ENCODE results near the gene CGB5.
"Not testable (repeated sequence)": the region's sequence is repeated elsewhere in the genome, so short reads cannot be mapped to it uniquely, and the experiment has no call there.

CGB5 gene

DNA sequence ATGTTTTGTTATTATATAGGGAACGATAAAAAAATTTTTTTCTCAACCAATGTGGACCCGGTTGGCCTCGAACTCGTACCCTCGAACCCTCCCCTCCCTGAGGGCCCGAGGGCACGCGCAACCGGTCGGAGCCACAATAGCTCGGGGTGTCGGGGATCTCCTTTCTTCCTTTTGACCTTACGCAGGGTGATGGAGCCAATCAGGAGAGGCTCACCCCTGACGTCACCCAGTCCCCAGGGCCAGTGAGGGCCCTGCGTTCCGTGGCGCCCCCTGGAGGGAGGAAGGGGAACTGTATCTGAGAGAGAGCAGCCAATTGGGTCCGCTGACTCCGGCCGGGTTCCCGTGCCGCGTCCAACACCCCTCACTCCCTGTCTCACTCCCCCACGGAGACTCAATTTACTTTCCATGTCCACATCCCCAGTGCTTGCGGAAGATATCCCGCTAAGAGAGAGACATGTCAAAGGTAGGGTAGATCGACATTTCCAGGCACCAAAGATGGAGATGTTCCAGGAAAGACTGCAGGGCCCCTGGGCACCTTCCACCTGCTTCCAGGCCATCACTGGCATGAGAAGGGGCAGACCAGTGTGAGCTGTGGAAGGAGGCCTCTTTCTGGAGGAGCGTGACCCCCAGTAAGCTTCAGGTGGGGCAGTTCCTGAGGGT lies 11.9 kb upstream of the CGB5 start, which contains the start of gene CGB2:
Gene CGB2 (plus strand): TSS at position 249 of the 660 bp plus-strand sequence. CDS start 206 bp downstream, at position 455.
- H3K79me2 ChIP-seq (ENCODE audit: insufficient read depth, low read length); H3K9me3 ChIP-seq (ENCODE audit: insufficient read depth, low read depth, low read length); H4K20me1 ChIP-seq (ENCODE audit: insufficient read depth, low read length, poor library complexity, severe bottlenecking); H3K9ac ChIP-seq (ENCODE audit: low read depth, low read length, poor library complexity, severe bottlenecking); H2AFZ ChIP-seq (ENCODE audit: low read length); H3K4me3 ChIP-seq (ENCODE audit: low read length, poor library complexity, severe bottlenecking); H3F3A ChIP-seq (ENCODE audit: low read depth); H3K4me2 ChIP-seq (ENCODE audit: low read depth, low read length, poor library complexity, severe bottlenecking); H3K36me3 ChIP-seq (ENCODE audit: insufficient read depth, low read length); H3K27me3 ChIP-seq (ENCODE audit: insufficient read depth, low read length, poor library complexity, severe bottlenecking); H3K4me1 ChIP-seq (ENCODE audit: insufficient read depth, low read length, poor library complexity, severe bottlenecking); H3K9me2 ChIP-seq (replicated peaks; ENCODE audit: low read depth, low read length): not testable (repeated sequence)
- TF ChIP-seq, protein P1, sequence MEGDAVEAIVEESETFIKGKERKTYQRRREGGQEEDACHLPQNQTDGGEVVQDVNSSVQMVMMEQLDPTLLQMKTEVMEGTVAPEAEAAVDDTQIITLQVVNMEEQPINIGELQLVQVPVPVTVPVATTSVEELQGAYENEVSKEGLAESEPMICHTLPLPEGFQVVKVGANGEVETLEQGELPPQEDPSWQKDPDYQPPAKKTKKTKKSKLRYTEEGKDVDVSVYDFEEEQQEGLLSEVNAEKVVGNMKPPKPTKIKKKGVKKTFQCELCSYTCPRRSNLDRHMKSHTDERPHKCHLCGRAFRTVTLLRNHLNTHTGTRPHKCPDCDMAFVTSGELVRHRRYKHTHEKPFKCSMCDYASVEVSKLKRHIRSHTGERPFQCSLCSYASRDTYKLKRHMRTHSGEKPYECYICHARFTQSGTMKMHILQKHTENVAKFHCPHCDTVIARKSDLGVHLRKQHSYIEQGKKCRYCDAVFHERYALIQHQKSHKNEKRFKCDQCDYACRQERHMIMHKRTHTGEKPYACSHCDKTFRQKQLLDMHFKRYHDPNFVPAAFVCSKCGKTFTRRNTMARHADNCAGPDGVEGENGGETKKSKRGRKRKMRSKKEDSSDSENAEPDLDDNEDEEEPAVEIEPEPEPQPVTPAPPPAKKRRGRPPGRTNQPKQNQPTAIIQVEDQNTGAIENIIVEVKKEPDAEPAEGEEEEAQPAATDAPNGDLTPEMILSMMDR (conservative IDR thresholded peaks at IDR 0.05; ENCODE audit: low read length): peak; percentile 56

DNA sequence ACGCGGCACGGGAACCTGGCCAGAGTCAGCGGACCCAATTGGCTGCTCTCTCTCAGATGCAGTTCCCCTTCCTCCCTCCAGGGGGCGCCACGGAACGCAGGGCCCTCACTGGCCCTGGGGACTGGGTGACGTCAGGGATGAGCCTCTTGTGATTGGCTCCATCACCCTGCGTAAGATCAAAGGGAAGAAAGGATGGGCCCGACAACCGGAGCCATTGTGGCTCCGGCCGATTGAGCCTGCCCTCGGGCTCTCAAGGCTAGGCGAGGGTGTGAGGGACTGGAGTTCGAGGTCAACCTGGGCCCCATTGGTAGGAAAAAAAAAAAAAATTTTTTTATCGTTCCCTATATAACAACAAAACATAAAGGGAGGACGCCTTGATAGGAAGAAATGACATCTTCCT lies 6.8 kb upstream of the CGB5 start, which contains the start of gene CGB1:
Gene CGB1 (minus strand): TSS at position 81 of the 400 bp plus-strand sequence. CDS start 184 bp downstream, outside the sequence.
- H3K9me3 ChIP-seq (ENCODE audit: insufficient read depth, low read depth, low read length); H3K4me1 ChIP-seq (ENCODE audit: insufficient read depth, low read length, poor library complexity, severe bottlenecking); H3K27me3 ChIP-seq (ENCODE audit: insufficient read depth, low read length, poor library complexity, severe bottlenecking); H3K79me2 ChIP-seq (ENCODE audit: insufficient read depth, low read length); H2AFZ ChIP-seq (ENCODE audit: low read length); H3F3A ChIP-seq (ENCODE audit: low read depth); H3K9me2 ChIP-seq (replicated peaks; ENCODE audit: low read depth, low read length); H3K36me3 ChIP-seq (ENCODE audit: insufficient read depth, low read length); H3K9ac ChIP-seq (ENCODE audit: low read depth, low read length, poor library complexity, severe bottlenecking); H4K20me1 ChIP-seq (ENCODE audit: insufficient read depth, low read length, poor library complexity, severe bottlenecking); H3K4me2 ChIP-seq (ENCODE audit: low read depth, low read length, poor library complexity, severe bottlenecking); H3K4me3 ChIP-seq (ENCODE audit: low read length, poor library complexity, severe bottlenecking): not testable (repeated sequence)
- TF ChIP-seq, protein P1 (conservative IDR thresholded peaks at IDR 0.05; ENCODE audit: low read length): peak; percentile 70

DNA sequence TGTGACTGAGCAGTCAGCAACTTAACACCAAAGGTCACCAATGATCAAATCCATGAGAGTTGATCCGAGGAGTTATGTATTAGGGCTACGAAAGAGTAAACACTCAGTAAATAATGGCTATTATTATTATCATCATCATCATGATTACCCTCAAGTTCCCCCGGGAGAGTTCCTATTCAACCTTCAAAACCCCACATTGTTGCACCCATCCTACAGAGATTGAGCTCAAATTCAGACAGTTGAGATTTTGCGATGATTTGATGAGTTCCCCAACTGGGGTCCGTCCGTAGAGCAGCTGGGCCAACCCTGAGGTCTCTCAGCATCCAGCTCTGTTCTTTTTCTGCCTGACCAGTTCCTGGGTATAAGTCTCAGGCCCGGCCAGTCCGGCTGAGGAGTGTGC lies 5.5 kb upstream of the CGB5 start:
- H3K79me2 ChIP-seq (ENCODE audit: insufficient read depth, low read length); H3F3A ChIP-seq (ENCODE audit: low read depth); H3K4me2 ChIP-seq (ENCODE audit: low read depth, low read length, poor library complexity, severe bottlenecking); H4K20me1 ChIP-seq (ENCODE audit: insufficient read depth, low read length, poor library complexity, severe bottlenecking); H3K36me3 ChIP-seq (ENCODE audit: insufficient read depth, low read length); H3K27me3 ChIP-seq (ENCODE audit: insufficient read depth, low read length, poor library complexity, severe bottlenecking); H3K9me3 ChIP-seq (ENCODE audit: insufficient read depth, low read depth, low read length); H3K9ac ChIP-seq (ENCODE audit: low read depth, low read length, poor library complexity, severe bottlenecking); H2AFZ ChIP-seq (ENCODE audit: low read length); H3K9me2 ChIP-seq (replicated peaks; ENCODE audit: low read depth, low read length); H3K4me1 ChIP-seq (ENCODE audit: insufficient read depth, low read length, poor library complexity, severe bottlenecking); H3K4me3 ChIP-seq (ENCODE audit: low read length, poor library complexity, severe bottlenecking): not testable (repeated sequence)

DNA sequence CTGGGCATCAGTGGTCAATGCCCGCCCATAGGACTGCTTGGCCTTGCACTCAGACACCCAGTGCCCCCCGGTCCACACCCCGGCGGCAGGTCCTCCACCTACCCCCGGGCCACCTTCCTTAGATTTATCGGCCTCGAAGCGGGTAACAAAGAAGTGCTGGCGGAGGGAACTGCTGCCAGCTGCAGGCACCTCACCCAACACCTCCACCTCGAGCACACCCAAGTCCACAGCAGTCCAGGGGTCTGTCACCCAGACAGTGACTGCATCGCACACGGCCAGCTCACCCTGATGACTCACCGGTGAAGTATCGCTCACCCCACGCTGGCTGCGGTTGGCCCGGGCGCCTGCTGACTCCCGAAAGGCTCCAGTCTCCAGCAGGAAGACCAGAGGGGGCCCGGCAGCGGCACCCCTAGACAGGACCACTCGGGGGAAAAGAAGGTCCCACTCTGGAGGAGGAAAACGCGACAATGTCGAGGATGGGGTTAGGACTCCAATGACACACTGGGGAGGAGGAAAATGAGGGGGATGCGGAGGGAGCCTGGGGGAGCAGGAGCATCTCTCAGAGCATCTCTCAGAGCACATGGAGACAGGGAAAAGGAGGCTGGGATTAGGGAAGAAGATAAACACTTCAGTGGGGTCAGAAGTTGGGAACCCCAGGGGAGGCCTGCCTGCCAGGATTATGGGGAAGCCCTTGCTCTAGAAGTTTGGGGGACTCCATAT lies 4.9 kb upstream of the CGB5 start:
- H3K27me3 ChIP-seq (ENCODE audit: insufficient read depth, low read length, poor library complexity, severe bottlenecking); H3K4me3 ChIP-seq (ENCODE audit: low read length, poor library complexity, severe bottlenecking); H3K36me3 ChIP-seq (ENCODE audit: insufficient read depth, low read length); H3F3A ChIP-seq (ENCODE audit: low read depth); H3K79me2 ChIP-seq (ENCODE audit: insufficient read depth, low read length); H2AFZ ChIP-seq (ENCODE audit: low read length); H3K9ac ChIP-seq (ENCODE audit: low read depth, low read length, poor library complexity, severe bottlenecking); H4K20me1 ChIP-seq (ENCODE audit: insufficient read depth, low read length, poor library complexity, severe bottlenecking); H3K9me3 ChIP-seq (ENCODE audit: insufficient read depth, low read depth, low read length); H3K4me2 ChIP-seq (ENCODE audit: low read depth, low read length, poor library complexity, severe bottlenecking); H3K4me1 ChIP-seq (ENCODE audit: insufficient read depth, low read length, poor library complexity, severe bottlenecking); H3K9me2 ChIP-seq (replicated peaks; ENCODE audit: low read depth, low read length): not testable (repeated sequence)

DNA sequence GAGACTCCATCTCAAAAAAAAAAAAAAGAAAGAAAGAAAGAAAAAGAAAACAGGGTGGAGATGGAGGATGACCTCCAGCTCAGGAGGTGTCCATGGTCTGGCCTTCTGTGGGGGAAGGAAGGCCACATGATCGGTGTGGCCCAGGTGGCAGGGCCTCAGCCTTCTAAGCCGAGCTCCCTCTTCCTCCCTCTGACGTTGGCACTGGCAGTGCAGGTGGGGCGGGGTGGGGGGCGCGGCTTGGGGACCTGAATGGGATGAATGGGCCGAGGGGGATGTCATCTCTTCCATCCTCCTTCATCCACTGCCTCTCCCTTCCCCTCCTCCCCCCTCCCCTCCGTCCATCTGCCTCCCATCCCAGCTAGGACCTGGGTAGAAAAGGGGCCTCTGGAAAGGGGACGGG lies 3.9 kb upstream of the CGB5 start:
- H3F3A ChIP-seq (ENCODE audit: low read depth); H4K20me1 ChIP-seq (ENCODE audit: insufficient read depth, low read length, poor library complexity, severe bottlenecking); H3K79me2 ChIP-seq (ENCODE audit: insufficient read depth, low read length); H3K4me1 ChIP-seq (ENCODE audit: insufficient read depth, low read length, poor library complexity, severe bottlenecking); H3K9me2 ChIP-seq (replicated peaks; ENCODE audit: low read depth, low read length); H3K4me3 ChIP-seq (ENCODE audit: low read length, poor library complexity, severe bottlenecking); H2AFZ ChIP-seq (ENCODE audit: low read length); H3K9me3 ChIP-seq (ENCODE audit: insufficient read depth, low read depth, low read length); H3K36me3 ChIP-seq (ENCODE audit: insufficient read depth, low read length); H3K27me3 ChIP-seq (ENCODE audit: insufficient read depth, low read length, poor library complexity, severe bottlenecking); H3K4me2 ChIP-seq (ENCODE audit: low read depth, low read length, poor library complexity, severe bottlenecking); H3K9ac ChIP-seq (ENCODE audit: low read depth, low read length, poor library complexity, severe bottlenecking): not testable (repeated sequence)

All from Loucy (cell line).